IPS-15b (cell line): ENCODE results near the gene GPRIN3.
A peak's percentile ranks its signal among the peaks of the same experiment; 100 is the strongest.

Source experiments
- H3K27me3 ChIP-seq: one replicate; pipeline ENCODE4 v1.6.1; 2013; ENCODE audit warnings: low read length; ENCODE audit not compliant: control insufficient read depth, insufficient read depth
- H3K36me3 ChIP-seq: one replicate; pipeline ENCODE4 v1.6.1; 2013; ENCODE audit warnings: low read length; ENCODE audit not compliant: control insufficient read depth, insufficient read depth
- H3K4me1 ChIP-seq: one replicate; pipeline ENCODE4 v1.6.1; 2013; ENCODE audit warnings: mild to moderate bottlenecking, low read length; ENCODE audit not compliant: control insufficient read depth, insufficient read depth
- H3K4me3 ChIP-seq: one replicate; pipeline ENCODE4 v1.5.1; 2013; ENCODE audit warnings: low read depth, low read length
- H3K9ac ChIP-seq: one replicate; pipeline ENCODE4 v1.6.1; 2013; ENCODE audit warnings: low read depth, mild to moderate bottlenecking, low read length
- H3K9me3 ChIP-seq: one replicate; pipeline ENCODE4 v1.6.1; 2013; ENCODE audit warnings: mild to moderate bottlenecking, low read length; ENCODE audit not compliant: control insufficient read depth, insufficient read depth

GPRIN3 gene

DNA sequence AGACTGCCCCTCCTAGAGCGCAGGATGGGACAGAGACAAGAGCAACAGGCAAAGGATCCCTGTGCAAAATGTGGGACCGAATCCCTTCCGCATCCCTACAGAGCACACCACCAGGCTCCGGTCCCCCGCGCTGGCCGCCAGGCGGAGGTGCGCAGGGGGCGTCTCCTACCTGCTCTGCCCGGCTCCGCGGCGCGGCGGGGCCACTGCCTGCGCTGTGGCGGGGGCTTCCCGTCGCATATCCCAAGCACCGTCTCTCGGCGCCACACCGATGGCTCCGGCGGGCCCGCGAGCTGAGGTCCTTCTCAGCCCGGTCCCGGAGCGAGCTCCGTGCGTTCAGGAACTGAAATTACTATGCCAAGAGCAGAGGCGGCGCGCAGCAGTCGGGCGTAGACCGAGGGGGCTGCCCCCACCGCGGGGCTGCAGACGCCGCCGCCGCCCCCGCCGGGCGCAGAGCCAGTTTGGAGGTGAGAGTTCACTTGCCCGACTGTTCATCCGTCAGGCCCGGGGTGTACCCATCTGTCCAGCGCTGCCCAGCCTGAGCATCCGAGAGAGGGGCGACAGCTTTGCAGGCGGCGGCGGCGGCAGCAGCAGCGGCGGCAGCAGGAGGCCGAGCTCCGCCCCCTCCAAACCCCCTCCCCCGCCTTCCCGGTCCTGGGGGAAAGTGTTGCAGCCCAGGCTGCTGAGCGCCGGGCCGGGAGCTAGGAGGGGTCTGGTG, at the start of gene GPRIN3:
Gene GPRIN3 (minus strand): TSS at position 355 of the 715 bp plus-strand sequence. CDS start 57,690 bp downstream, outside the sequence.
- H3K9ac ChIP-seq: no peak within 1 kb of the TSS
- H3K4me1 ChIP-seq: peaks cover 11% of the 10 kb centered on the region
- peaks cover 24% of the 10 kb centered on the region for H3K27me3 ChIP-seq
- H3K36me3 ChIP-seq: no peaks in the 10 kb centered on the region
- no peaks in the 10 kb centered on the region for H3K9me3 ChIP-seq
- peak within 1 kb of the TSS; percentile 80 for H3K4me3 ChIP-seq

DNA sequence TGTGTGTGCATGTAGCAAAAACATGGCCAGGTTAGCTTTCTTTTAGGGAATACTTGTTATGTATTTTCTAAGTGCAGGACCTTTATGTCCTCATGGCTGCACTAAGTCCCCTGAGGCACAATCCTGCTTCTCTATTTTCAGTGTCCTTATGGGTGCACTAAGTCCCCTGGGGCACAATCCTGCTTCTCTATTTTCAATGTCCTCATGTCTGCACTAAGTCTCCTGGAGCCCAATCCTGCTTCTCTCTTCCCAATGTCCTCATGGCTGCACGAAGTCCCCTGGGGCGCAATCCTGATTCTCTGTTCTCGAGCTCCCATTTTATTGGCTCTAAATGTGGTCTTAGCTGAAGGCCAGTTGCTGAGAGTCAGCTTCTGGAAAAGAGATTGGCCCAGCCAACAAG, 49.7 kb upstream of the GPRIN3 start:
- H3K4me1 ChIP-seq: no peaks in the 10 kb centered on the region
- H3K27me3 ChIP-seq: peaks cover 67% of the 10 kb centered on the region
- no peak overlapping the region for H3K4me3 ChIP-seq
- H3K36me3 ChIP-seq: no peaks in the 10 kb centered on the region
- H3K9ac ChIP-seq: no peak overlapping the region
- no peaks in the 10 kb centered on the region for H3K9me3 ChIP-seq

GRCh38 chr4:89356086-89356485, 48.5 kb upstream of the GPRIN3 start:
- no peaks in the 10 kb centered on the region for H3K36me3 ChIP-seq
- H3K4me3 ChIP-seq: no peak overlapping the region
- no peaks in the 10 kb centered on the region for H3K4me1 ChIP-seq
- no peak overlapping the region for H3K9ac ChIP-seq
- H3K9me3 ChIP-seq: no peaks in the 10 kb centered on the region
- H3K27me3 ChIP-seq: peaks cover 61% of the 10 kb centered on the region

DNA sequence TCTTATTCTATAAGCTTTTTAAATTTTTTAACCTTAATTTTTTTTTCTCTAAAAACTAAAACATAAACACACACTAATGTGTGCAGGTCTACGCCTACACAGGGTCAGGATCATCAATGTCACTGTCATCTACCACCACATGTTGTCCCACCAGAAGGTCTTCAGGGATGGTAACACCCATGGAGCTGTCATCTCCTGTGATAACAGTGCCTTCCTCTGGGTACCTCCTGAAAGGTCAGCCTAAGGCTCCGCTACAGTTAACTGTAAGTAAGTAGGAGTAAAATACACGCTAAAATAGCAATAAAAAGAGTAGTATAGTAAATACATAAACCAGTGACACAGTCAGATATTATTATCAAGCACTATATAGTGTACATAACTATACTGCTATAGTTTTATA, 45.9 kb upstream of the GPRIN3 start:
- no peaks in the 10 kb centered on the region for H3K9me3 ChIP-seq

GRCh38 chr4:89352541-89352940, 44.9 kb upstream of the GPRIN3 start:
- H3K36me3 ChIP-seq: no peaks in the 10 kb centered on the region
- no peaks in the 10 kb centered on the region for H3K4me1 ChIP-seq
- H3K27me3 ChIP-seq: peaks cover 26% of the 10 kb centered on the region
- no peak overlapping the region for H3K9ac ChIP-seq
- H3K4me3 ChIP-seq: no peak overlapping the region
- H3K9me3 ChIP-seq: no peaks in the 10 kb centered on the region

More for the DNA sequence above, 45.9 kb upstream of the GPRIN3 start:
- Histone ChIP-seq H3K4me1 (no peaks in the 10 kb centered on the region), H3K27me3 (peaks cover 35% of the 10 kb centered on the region), H3K36me3 (no peaks in the 10 kb centered on the region), H3K4me3 (no peak overlapping the region), H3K9ac (no peak overlapping the region)

DNA sequence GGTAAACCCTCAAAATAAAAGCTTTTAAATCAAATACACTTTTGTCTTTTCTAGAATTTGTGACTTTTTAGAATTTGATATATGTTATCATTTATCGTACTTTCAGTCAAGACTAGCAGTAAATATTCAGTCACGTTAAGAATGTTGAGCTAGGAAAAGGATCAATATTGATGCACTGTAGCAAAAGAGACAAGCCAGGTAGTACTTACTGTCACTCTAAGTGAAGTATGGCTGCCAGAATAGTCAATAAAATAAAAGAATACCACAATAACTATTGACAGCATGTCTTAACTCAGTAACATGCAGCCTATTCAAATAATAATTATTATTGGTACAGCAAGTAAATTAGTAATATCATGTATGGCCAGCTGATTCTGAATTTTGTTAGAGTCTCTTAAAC, 43.6 kb upstream of the GPRIN3 start:
- no peaks in the 10 kb centered on the region for H3K9me3 ChIP-seq
- no peak overlapping the region for H3K9ac ChIP-seq
- H3K27me3 ChIP-seq: peaks cover 14% of the 10 kb centered on the region
- no peak overlapping the region for H3K4me3 ChIP-seq
- no peaks in the 10 kb centered on the region for H3K36me3 ChIP-seq
- no peaks in the 10 kb centered on the region for H3K4me1 ChIP-seq

DNA sequence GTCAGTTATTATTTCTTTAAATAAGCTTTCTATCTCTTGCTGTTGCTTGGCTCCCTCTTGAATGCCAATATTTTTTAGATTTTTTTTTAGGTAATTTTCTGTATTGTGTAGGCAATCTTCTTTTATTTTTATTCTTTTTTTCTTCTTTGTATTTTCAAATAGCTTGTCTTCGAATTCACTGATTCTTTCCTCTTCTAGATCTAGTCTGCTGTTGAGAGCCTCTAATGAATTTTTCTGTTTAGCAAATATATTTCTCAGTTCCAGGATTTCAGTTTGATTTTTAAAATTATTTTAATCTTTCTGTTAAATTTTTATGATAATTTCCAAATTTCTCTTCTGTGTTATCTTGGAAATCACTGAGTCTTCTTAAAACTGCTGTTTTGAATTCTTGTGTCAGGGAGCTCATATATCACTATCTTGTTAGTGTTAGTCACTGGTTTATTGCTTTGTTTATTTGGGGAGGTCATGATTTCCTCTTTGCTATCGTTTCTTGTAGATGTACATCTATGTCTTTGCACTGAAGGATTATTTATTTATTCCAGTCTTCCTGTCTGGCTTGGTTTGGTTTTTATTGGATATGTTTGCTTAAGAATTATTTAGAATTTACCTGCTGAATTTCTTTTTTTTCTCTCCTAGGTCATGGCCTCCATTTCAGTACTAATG, 39.9 kb upstream of the GPRIN3 start:
- no peaks in the 10 kb centered on the region for H3K36me3 ChIP-seq
- no peak overlapping the region for H3K4me3 ChIP-seq
- no peaks in the 10 kb centered on the region for H3K4me1 ChIP-seq

GRCh38 chr4:89344571-89344970, 37.0 kb upstream of the GPRIN3 start:
- Histone ChIP-seq H3K4me1 (no peaks in the 10 kb centered on the region), H3K36me3 (no peaks in the 10 kb centered on the region), H3K27me3 (no peaks in the 10 kb centered on the region), H3K4me3 (no peak overlapping the region), H3K9ac (no peak overlapping the region), H3K9me3 (no peaks in the 10 kb centered on the region)

More for the DNA sequence above, 39.9 kb upstream of the GPRIN3 start:
- Histone ChIP-seq H3K9me3 (no peaks in the 10 kb centered on the region), H3K9ac (no peak overlapping the region), H3K27me3 (peaks cover 2% of the 10 kb centered on the region)

GRCh38 chr4:89338206-89338605, 30.6 kb upstream of the GPRIN3 start:
- no peaks in the 10 kb centered on the region for H3K4me1 ChIP-seq
- no peak overlapping the region for H3K9ac ChIP-seq
- H3K36me3 ChIP-seq: no peaks in the 10 kb centered on the region
- no peak overlapping the region for H3K4me3 ChIP-seq
- H3K9me3 ChIP-seq: no peaks in the 10 kb centered on the region
- H3K27me3 ChIP-seq: no peaks in the 10 kb centered on the region

- Histone ChIP-seq H3K4me1 (no peaks in the 10 kb centered on the region), H3K4me3 (no peak overlapping the region), H3K9ac (no peak overlapping the region), H3K36me3 (no peaks in the 10 kb centered on the region), H3K27me3 (no peaks in the 10 kb centered on the region), H3K9me3 (no peaks in the 10 kb centered on the region)
Observed at GRCh38 chr4:89337681-89338080, 30.1 kb upstream of the GPRIN3 start.

- no peaks in the 10 kb centered on the region for H3K9me3 ChIP-seq
- no peaks in the 10 kb centered on the region for H3K4me1 ChIP-seq
- no peaks in the 10 kb centered on the region for H3K36me3 ChIP-seq
- H3K4me3 ChIP-seq: no peak overlapping the region
- H3K9ac ChIP-seq: no peak overlapping the region
- no peaks in the 10 kb centered on the region for H3K27me3 ChIP-seq
Observed at GRCh38 chr4:89336818-89337420, 29.3 kb upstream of the GPRIN3 start.

GRCh38 chr4:89334830-89335229, 27.2 kb upstream of the GPRIN3 start:
- H3K9ac ChIP-seq: no peak overlapping the region
- H3K36me3 ChIP-seq: no peaks in the 10 kb centered on the region
- H3K4me1 ChIP-seq: no peaks in the 10 kb centered on the region
- H3K4me3 ChIP-seq: no peak overlapping the region
- no peaks in the 10 kb centered on the region for H3K9me3 ChIP-seq
- no peaks in the 10 kb centered on the region for H3K27me3 ChIP-seq
